Colonic mucosa (tissue), 4 donors: ENCODE measurements around the gene C22orf42. TPM values are rescaled to one million over a fixed set of nuclear protein-coding genes. Genes with fewer than 3 reads are reported as not detected.

Experiments used
- DNase-seq: peaks from one replicate; pipeline ENCODE4 v3.0.0-alpha.2; 2020
- H3K27ac ChIP-seq: fragments of 200-600 bp; one replicate; pipeline ENCODE4 v1.8.0; 2021
- H3K27me3 ChIP-seq: fragments of 200-600 bp; one replicate; pipeline ENCODE4 v1.8.0; 2021
- H3K36me3 ChIP-seq: fragments of 200-600 bp; one replicate; pipeline ENCODE4 v1.8.0; 2021
- H3K4me1 ChIP-seq: fragments of 200-600 bp; one replicate; pipeline ENCODE4 v1.8.0; 2021; ENCODE audit warnings: mild to moderate bottlenecking
- H3K4me3 ChIP-seq: fragments of 200-600 bp; one replicate; pipeline ENCODE4 v1.8.0; 2021
- H3K9ac ChIP-seq, 2 donors: one replicate each; pipeline ENCODE4 v1.7.0; 2013; ENCODE audit warnings: control low read depth in 2 of 2, low read depth in 2 of 2, low read length in 2 of 2
- H3K9me3 ChIP-seq: fragments of 200-600 bp; one replicate; pipeline ENCODE4 v1.8.0; 2021
- CTCF ChIP-seq: fragments of 200-600 bp; IDR thresholded peaks from one replicate; pipeline ENCODE4 v1.8.0; 2022; ENCODE audit warnings: antibody characterized with exemption, mild to moderate bottlenecking
- intact Hi-C: fragments of 100-400 bp; cut with DNase I; formaldehyde crosslinking; loops from one replicate; pipeline ENCODE4 v1.14.1; 2022
- total RNA-seq, 2 donors: library from RNA; stranded (reverse); fragmentation: NEBNext Ultra II Directional in 1 of 2; extraction: Animal tissue kit (Norgen Biotek cat#: 25700) in 1 of 2; gene quantifications; one replicate each; pipeline ENCODE4 v1.2.1, GENCODE V29; 2021
- donor health status: healthy.
- donor health status: DM: no; HTN: no; CAD: no.
- donor health status: DM: no; HTN: no; CAD: no.

The C22orf42 gene
- total RNA-seq, 2 donors from 2014 or later = not detected

DNA sequence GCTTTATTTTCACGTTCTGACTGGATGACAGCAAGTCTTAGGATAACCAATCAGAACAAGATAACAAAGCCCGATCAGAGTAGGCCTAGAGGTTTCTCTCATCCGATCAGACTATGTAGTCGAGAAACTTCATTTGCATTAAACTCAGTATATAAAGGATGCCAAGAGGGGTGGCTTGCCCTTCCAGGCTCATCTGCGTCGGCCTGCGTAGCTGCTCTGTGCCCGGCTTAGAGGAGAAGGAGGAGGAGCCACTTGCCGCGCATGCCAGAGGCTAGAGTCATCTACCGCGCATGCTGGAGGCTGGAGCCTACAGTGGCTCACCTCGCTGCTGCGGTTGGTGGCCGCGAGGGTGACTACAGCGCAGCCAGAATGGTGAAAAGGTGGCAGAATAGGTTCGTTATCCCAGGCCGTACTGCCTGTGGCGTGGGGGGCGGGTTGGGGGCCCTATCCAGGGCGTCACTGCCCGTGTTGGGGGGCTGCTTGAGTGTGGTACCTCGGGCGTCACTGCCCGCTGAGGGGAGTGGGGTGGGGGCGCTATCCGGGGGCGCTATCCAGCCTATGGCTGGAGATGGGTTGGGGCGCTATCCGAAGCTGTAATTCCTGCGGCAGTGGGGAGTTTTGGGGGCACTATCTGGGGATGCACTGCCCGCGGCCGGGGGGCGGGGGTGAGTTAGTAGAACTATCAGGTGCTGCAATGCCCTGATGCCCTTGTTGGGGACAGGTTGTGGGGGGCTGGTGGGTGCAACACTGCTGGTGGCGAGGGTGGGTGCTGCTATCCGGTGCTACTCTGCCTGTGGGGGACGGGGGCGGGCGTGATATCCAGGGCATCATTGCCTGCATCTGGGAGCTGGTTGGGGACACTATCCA is 46.0 kb upstream of the C22orf42 start, which contains the start of gene RFPL2:
RFPL2 (minus strand) TSS at position 218 of the 867 bp plus-strand sequence. CDS start 2,622 bp downstream, outside the sequence.
- Histone ChIP-seq H3K27ac (no peak within 1 kb of the TSS), H3K4me3 (no peak within 1 kb of the TSS), H3K27me3 (peaks cover 15% of the 10 kb centered on the region), H3K4me1 (peaks cover 4% of the 10 kb centered on the region), H3K9me3 (no peaks in the 10 kb centered on the region), H3K9ac (no peak within 1 kb of the TSS), H3K36me3 (no peaks in the 10 kb centered on the region)
- no peak for DNase-seq
- TF ChIP-seq CTCF = no peak
- intact Hi-C loops = no loop called here

GRCh38 chr22:32204040-32204855 is 45.1 kb upstream of the C22orf42 start:
- Histone ChIP-seq H3K4me3 (no peak overlapping the region), H3K36me3 (no peaks in the 10 kb centered on the region), H3K27me3 (peaks cover 15% of the 10 kb centered on the region), H3K27ac (no peak overlapping the region), H3K9me3 (no peaks in the 10 kb centered on the region), H3K4me1 (peaks cover 4% of the 10 kb centered on the region), H3K9ac (no peak overlapping the region)
- DNase-seq = no peak
- TF ChIP-seq CTCF = no peak
- intact Hi-C loops = no loop called here

GRCh38 chr22:32203181-32204039 is 44.3 kb upstream of the C22orf42 start:
- no peak overlapping the region for H3K27ac ChIP-seq
- peak overlapping the region; percentile 24 for H3K4me3 ChIP-seq
- no peaks in the 10 kb centered on the region for H3K9me3 ChIP-seq
- intact Hi-C loops = no loop called here
- no peak for DNase-seq
- H3K9ac ChIP-seq = no peak overlapping the region
- H3K4me1 ChIP-seq = peaks cover 4% of the 10 kb centered on the region
- TF ChIP-seq CTCF = no peak
- no peaks in the 10 kb centered on the region for H3K36me3 ChIP-seq
- peaks cover 15% of the 10 kb centered on the region for H3K27me3 ChIP-seq

- peak; percentile 46 for TF ChIP-seq CTCF
- Histone ChIP-seq H3K4me3 (peak overlapping the region; percentile 24), H3K27ac (no peak overlapping the region), H3K36me3 (no peaks in the 10 kb centered on the region), H3K9ac (peak overlapping the region in 1 of 2 donors; percentile 12), H3K4me1 (peaks cover 4% of the 10 kb centered on the region), H3K27me3 (peaks cover 15% of the 10 kb centered on the region), H3K9me3 (no peaks in the 10 kb centered on the region)
- DNase-seq = peak; percentile 71
- intact Hi-C loops = no loop called here
Observed at GRCh38 chr22:32202539-32203180, 43.6 kb upstream of the C22orf42 start.
